GM21619 (cell line): Measurements from ENCODE around the gene SENP5.
"Not testable (repeated sequence)": the region's sequence is repeated elsewhere in the genome, so short reads cannot be mapped to it uniquely, and the experiment has no call there.

Source experiments
- ATAC-seq: cut with Tn5 transposase; IDR thresholded peaks from one replicate; pipeline ENCODE4 v1.9.1; 2021; ENCODE audit not compliant: unreplicated experiment

Gene SENP5

GRCh38 chr3:196941729-196942225 is 74.1 kb downstream of the SENP5 start:
- ATAC-seq: peak; percentile 26

- peak; percentile 87 for ATAC-seq
Observed at GRCh38 chr3:196942226-196942914, 74.7 kb downstream of the SENP5 start, which contains the start of gene NCBP2. Gene NCBP2 (minus strand): TSS chr3:196942528. CDS start chr3:196942503, 25 bp downstream.

- ATAC-seq: peak; percentile 9
Observed at GRCh38 chr3:196942915-196943277, 75.2 kb downstream of the SENP5 start.

- ATAC-seq: not testable (repeated sequence)
Observed at GRCh38 chr3:196944037-196944790, 76.5 kb downstream of the SENP5 start.

GRCh38 chr3:196947136-196947859 is 79.6 kb downstream of the SENP5 start:
- ATAC-seq: no peak

GRCh38 chr3:196947860-196948441 is 80.2 kb downstream of the SENP5 start:
- ATAC-seq: no peak

- no peak for ATAC-seq
Observed at GRCh38 chr3:196948442-196949284, 80.9 kb downstream of the SENP5 start.

GRCh38 chr3:196949285-196949619 is 81.5 kb downstream of the SENP5 start:
- ATAC-seq: no peak

GRCh38 chr3:196949750-196950149 is 82.0 kb downstream of the SENP5 start:
- ATAC-seq: no peak

GRCh38 chr3:196951371-196951770 is 83.7 kb downstream of the SENP5 start:
- no peak for ATAC-seq

- ATAC-seq: no peak
Observed at GRCh38 chr3:196954832-196955231, 87.1 kb downstream of the SENP5 start.

GRCh38 chr3:196962108-196962929 is 94.6 kb downstream of the SENP5 start:
- no peak for ATAC-seq

GRCh38 chr3:196962930-196963630 is 95.4 kb downstream of the SENP5 start:
- no peak for ATAC-seq

GRCh38 chr3:196963631-196963953 is 95.9 kb downstream of the SENP5 start:
- no peak for ATAC-seq

GRCh38 chr3:196965112-196965803 is 97.5 kb downstream of the SENP5 start:
- no peak for ATAC-seq

GRCh38 chr3:196965804-196966173 is 98.1 kb downstream of the SENP5 start:
- no peak for ATAC-seq

GRCh38 chr3:196966526-196967401 is 99.0 kb downstream of the SENP5 start:
- ATAC-seq: no peak
